BJ (cell line): ENCODE data around the gene OXNAD1. TPM values are rescaled to one million over a fixed set of nuclear protein-coding genes. Genes with fewer than 3 reads are reported as not detected.

Source experiments
- CTCF ChIA-PET: fragments of 350-600 bp; formaldehyde crosslinking; extraction: SDS; loops from one replicate; lab custom pipeline; 2021; ENCODE audit warnings: antibody characterized with exemption, inconsistent platforms; lab: Yijun Ruan, JAX
- POLR2A ChIA-PET: fragments of 300-600 bp; sonication (Branson Sonifier 250); formaldehyde crosslinking; extraction: SDS; loops from one replicate; lab custom pipeline; 2021; ENCODE audit warnings: antibody characterized with exemption; lab: Charles Lee
- DNase-seq: peaks from one replicate; pipeline ENCODE4 v3.0.0-alpha.2; 2011; ENCODE audit warnings: low read depth
- H3K27me3 ChIP-seq: 2 replicates; pipeline ENCODE4 v1.6.0; 2011; ENCODE audit warnings: low read length; ENCODE audit not compliant: control insufficient read depth, insufficient read depth
- H3K36me3 ChIP-seq: 2 replicates; pipeline ENCODE4 v1.5.1; 2011; ENCODE audit warnings: low read length; ENCODE audit not compliant: control insufficient read depth, insufficient read depth
- H3K4me3 ChIP-seq: 2 replicates; pipeline ENCODE4 v1.5.1; 2011; ENCODE audit warnings: low read depth, mild to moderate bottlenecking, control low read depth, low read length
- polyA plus RNA-seq: library from polyadenylated mRNA; depleted of rRNA; stranded (reverse); fragments of >200 nt; gene quantifications from 2 replicates; pipeline ENCODE4 v1.2.3, GENCODE V29; 2011
- TF ChIP-seq, protein P1 (sequence below): IDR thresholded peaks from 2 replicates; pipeline ENCODE4 v1.5.1; 2011; ENCODE audit warnings: low read depth, mild to moderate bottlenecking, control low read depth, inconsistent platforms, low read length, moderate library complexity; ENCODE audit not compliant: insufficient read depth

Gene OXNAD1
- polyA plus RNA-seq, 1 experiment, result 8.9 TPM

- CTCF ChIA-PET, result interaction anchor here (1.2 kb wide), 1 partner anchor 102 kb away, joined by 3 read pairs; no protein-coding TSS in a partner anchor
- POLR2A ChIA-PET, result no interaction called here
- Histone ChIP-seq H3K4me3 (no peak overlapping the region), H3K27me3 (no peaks in the 10 kb centered on the region), H3K36me3 (peaks cover 22% of the 10 kb centered on the region)
- DNase-seq, result no peak
- TF ChIP-seq, protein P1, sequence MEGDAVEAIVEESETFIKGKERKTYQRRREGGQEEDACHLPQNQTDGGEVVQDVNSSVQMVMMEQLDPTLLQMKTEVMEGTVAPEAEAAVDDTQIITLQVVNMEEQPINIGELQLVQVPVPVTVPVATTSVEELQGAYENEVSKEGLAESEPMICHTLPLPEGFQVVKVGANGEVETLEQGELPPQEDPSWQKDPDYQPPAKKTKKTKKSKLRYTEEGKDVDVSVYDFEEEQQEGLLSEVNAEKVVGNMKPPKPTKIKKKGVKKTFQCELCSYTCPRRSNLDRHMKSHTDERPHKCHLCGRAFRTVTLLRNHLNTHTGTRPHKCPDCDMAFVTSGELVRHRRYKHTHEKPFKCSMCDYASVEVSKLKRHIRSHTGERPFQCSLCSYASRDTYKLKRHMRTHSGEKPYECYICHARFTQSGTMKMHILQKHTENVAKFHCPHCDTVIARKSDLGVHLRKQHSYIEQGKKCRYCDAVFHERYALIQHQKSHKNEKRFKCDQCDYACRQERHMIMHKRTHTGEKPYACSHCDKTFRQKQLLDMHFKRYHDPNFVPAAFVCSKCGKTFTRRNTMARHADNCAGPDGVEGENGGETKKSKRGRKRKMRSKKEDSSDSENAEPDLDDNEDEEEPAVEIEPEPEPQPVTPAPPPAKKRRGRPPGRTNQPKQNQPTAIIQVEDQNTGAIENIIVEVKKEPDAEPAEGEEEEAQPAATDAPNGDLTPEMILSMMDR, result no peak
Measured at GRCh38 chr3:16319723-16320122, 54.7 kb downstream of the OXNAD1 start.

DNA sequence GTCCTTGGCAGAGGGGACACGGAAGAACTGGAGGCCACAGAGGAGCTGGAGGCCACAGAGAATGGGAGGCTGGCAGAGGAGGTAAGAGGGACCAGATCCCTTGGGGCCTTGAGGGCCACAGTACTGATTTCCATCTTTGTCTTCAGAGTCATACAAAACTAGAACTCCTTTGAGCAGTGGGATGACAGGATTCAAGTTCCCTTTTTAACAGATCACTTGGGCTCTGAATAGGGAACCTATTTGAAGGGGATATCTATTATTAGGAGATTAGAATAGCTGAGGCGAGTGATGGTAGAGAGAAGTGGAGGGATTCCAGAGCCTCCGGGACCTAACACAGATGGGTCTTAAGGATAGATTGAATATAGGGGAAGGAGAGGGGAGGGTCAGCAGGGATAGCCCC, 55.7 kb downstream of the OXNAD1 start:
- TF ChIP-seq, protein P1, result no peak
- DNase-seq, result no peak
- Histone ChIP-seq H3K36me3 (peaks cover 21% of the 10 kb centered on the region), H3K27me3 (no peaks in the 10 kb centered on the region), H3K4me3 (no peak overlapping the region)
- ChIA-PET POLR2A (no interaction called here), CTCF (interaction anchor here (1.2 kb wide), 1 partner anchor 101 kb away, joined by 3 read pairs; no protein-coding TSS in a partner anchor)

GRCh38 chr3:16322189-16322588, 57.2 kb downstream of the OXNAD1 start:
- TF ChIP-seq, protein P1, result no peak
- H3K36me3 ChIP-seq, result peaks cover 20% of the 10 kb centered on the region
- ChIA-PET POLR2A (no interaction called here), CTCF (no interaction called here)
- DNase-seq, result no peak
- no peak overlapping the region for H3K4me3 ChIP-seq
- no peaks in the 10 kb centered on the region for H3K27me3 ChIP-seq

GRCh38 chr3:16323737-16324136, 58.7 kb downstream of the OXNAD1 start:
- ChIA-PET CTCF (interaction anchor here (1.1 to 1.5 kb wide), 2 partner anchors 9 to 20 kb away, joined by 3 to 4 read pairs; no protein-coding TSS in a partner anchor), POLR2A (no interaction called here)
- TF ChIP-seq, protein P1, result no peak
- Histone ChIP-seq H3K4me3 (no peak overlapping the region), H3K27me3 (no peaks in the 10 kb centered on the region), H3K36me3 (peaks cover 20% of the 10 kb centered on the region)
- no peak for DNase-seq

DNA sequence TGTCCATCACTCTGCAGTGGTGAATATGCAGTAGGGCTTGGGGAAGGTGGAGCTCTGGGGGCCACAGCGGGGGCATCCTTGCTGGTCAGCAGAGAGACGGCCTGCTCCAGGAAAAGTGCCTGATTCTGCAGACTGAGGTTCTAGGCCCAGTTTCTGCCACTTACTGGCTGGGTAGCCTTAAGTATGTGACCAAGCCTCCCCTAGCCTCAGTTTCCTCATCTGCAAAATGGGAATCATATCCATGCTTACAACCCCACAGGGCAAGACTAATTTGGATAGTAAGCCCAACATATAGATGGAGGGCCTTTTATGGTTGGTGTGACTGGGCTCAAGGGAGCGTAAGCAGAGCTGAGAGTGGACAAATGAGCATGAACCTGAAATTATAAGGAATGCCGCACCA, 60.8 kb downstream of the OXNAD1 start:
- Histone ChIP-seq H3K36me3 (peaks cover 17% of the 10 kb centered on the region), H3K4me3 (no peak overlapping the region), H3K27me3 (no peaks in the 10 kb centered on the region)
- TF ChIP-seq, protein P1, result no peak
- ChIA-PET POLR2A (no interaction called here), CTCF (interaction anchor here (1.7 kb wide), 1 partner anchor 13 kb away, joined by 4 read pairs; no protein-coding TSS in a partner anchor)
- no peak for DNase-seq
